Chondrocyte (in vitro differentiated cells): ENCODE data around the gene WLS. TPM values are rescaled to one million over a fixed set of nuclear protein-coding genes. Genes with fewer than 3 reads are reported as not detected.
A peak's percentile ranks its signal among the peaks of the same experiment; 100 is the strongest.

Source experiments
- DNase-seq: peaks from one replicate; pipeline ENCODE4 v3.0.0; 2021; ENCODE audit warnings: mixed read lengths, low spot score
- H3K27ac Mint-ChIP-seq: one replicate; pipeline ENCODE4 v1.8.0; 2021; ENCODE audit warnings: mild to moderate bottlenecking, moderate library complexity, mixed read lengths; ENCODE audit not compliant: unreplicated experiment
- H3K27me3 Mint-ChIP-seq: 2 replicates; pipeline ENCODE4 v1.8.0; 2021; ENCODE audit warnings: low read depth, mixed read lengths
- H3K36me3 Mint-ChIP-seq: 2 replicates; pipeline ENCODE4 v1.8.0; 2021; ENCODE audit warnings: low read depth, mixed read lengths
- H3K4me1 Mint-ChIP-seq: 2 replicates; pipeline ENCODE4 v1.8.0; 2021; ENCODE audit warnings: low read depth, mild to moderate bottlenecking, mixed read lengths
- H3K4me3 Mint-ChIP-seq: one replicate; pipeline ENCODE4 v1.8.0; 2021; ENCODE audit warnings: mild to moderate bottlenecking, moderate library complexity, mixed read lengths; ENCODE audit not compliant: unreplicated experiment
- H3K9me3 Mint-ChIP-seq: 2 replicates; pipeline ENCODE4 v1.8.0; 2021; ENCODE audit warnings: low read depth, mixed read lengths
- CTCF ChIP-seq: fragments of 200-600 bp; sonication (generic); IDR thresholded peaks from 2 replicates; pipeline ENCODE4 v1.5.0; 2021; ENCODE audit warnings: antibody characterized with exemption, mild to moderate bottlenecking, moderate library complexity
- total RNA-seq: library from RNA; stranded (reverse); gene quantifications from 3 replicates; pipeline ENCODE4 v1.2.1, GENCODE V29; 2021

Gene WLS
- total RNA-seq, 1 donor from 2014 or later: 149 TPM

DNA sequence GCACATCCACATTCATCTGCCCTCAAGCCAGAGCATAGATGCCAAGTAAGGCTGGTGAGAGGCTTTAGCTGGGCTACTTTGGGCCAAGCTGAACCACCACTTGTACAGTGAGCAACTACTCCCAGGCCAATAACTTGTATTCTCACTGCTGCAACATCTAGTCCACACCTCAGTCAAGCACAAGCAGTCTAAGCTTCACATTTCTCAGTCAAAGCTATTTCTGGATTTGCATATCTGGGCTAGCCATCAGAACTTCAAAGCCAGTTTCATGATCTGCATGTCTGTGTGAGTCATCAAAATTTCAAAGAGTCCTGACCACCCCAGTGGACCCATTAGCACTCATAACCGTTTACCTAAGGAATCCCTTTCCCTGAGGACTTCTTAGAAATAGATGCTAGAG is 104.2 kb downstream of the WLS start:
- H3K27ac Mint-ChIP-seq: no peak overlapping the region

DNA sequence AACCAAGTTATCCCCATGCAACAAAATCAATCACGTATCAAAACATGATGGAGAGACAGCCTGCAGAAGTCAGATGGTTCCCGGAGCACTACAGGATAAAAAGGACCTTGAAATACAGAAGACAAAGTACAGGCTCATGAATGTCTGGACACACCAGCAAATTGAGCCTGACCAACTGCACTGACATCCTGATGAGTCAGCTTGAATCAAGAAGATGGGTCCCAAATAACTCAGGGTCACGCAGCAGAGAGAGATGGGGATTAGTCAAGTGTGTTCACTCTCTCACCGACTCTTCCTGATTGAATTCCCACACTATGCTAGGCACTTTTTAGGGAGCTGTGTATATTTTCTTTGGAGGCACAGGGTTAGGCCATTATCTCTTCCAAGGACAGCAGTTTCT is 110.8 kb downstream of the WLS start:
- Mint-ChIP-seq H3K4me1 (peaks cover 24% of the 10 kb centered on the region), H3K4me3 (no peak overlapping the region), H3K27ac (peak overlapping the region; percentile 64), H3K27me3 (no peaks in the 10 kb centered on the region), H3K9me3 (no peaks in the 10 kb centered on the region), H3K36me3 (peaks cover 3% of the 10 kb centered on the region)
- DNase-seq: no peak
- TF ChIP-seq CTCF: no peak

More for the DNA sequence above, 104.2 kb downstream of the WLS start:
- Mint-ChIP-seq H3K4me3 (no peak overlapping the region), H3K4me1 (peaks cover 3% of the 10 kb centered on the region), H3K27me3 (no peaks in the 10 kb centered on the region), H3K9me3 (no peaks in the 10 kb centered on the region), H3K36me3 (peaks cover 19% of the 10 kb centered on the region)
- no peak for DNase-seq
- TF ChIP-seq CTCF: no peak

GRCh38 chr1:68120136-68120791 is 112.1 kb downstream of the WLS start:
- no peak for DNase-seq
- Mint-ChIP-seq H3K9me3 (no peaks in the 10 kb centered on the region), H3K27me3 (no peaks in the 10 kb centered on the region), H3K4me3 (no peak overlapping the region), H3K36me3 (peaks cover 2% of the 10 kb centered on the region), H3K27ac (no peak overlapping the region), H3K4me1 (peaks cover 25% of the 10 kb centered on the region)
- peak; percentile 96 for TF ChIP-seq CTCF

DNA sequence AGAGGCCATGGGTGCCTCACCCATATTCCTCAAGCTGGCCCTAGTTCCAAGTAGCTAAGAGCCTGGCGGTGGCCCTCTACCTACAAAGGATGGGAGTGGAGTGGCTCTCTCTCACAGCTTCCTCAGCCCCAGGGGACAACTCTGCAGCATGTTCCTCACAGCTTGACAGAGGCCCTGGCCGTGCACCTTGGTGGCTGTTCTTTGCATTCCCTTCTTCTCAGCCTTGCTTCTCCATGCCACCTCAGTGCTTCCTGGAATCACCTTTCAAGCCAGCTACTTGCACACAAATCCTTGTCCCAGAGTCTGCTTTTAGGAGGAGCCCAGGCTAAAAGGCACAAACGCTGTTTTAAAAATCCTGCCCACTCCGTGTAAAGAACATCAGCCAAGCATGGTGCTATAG is 112.9 kb downstream of the WLS start:
- Mint-ChIP-seq H3K9me3 (no peaks in the 10 kb centered on the region), H3K36me3 (peaks cover 1% of the 10 kb centered on the region), H3K27ac (no peak overlapping the region), H3K4me1 (peaks cover 25% of the 10 kb centered on the region), H3K4me3 (no peak overlapping the region), H3K27me3 (no peaks in the 10 kb centered on the region)
- DNase-seq: no peak
- TF ChIP-seq CTCF: no peak

- Mint-ChIP-seq H3K27me3 (no peaks in the 10 kb centered on the region), H3K27ac (no peak overlapping the region), H3K4me1 (peaks cover 32% of the 10 kb centered on the region), H3K9me3 (no peaks in the 10 kb centered on the region), H3K4me3 (no peak overlapping the region), H3K36me3 (peaks cover 1% of the 10 kb centered on the region)
- no peak for TF ChIP-seq CTCF
- DNase-seq: no peak
Measured at GRCh38 chr1:68117416-68117815, 114.9 kb downstream of the WLS start.
